PC-3 (cell line): ENCODE results near the gene PKDREJ. TPM values are rescaled to one million over a fixed set of nuclear protein-coding genes. Genes with fewer than 3 reads are reported as not detected.
"Not testable (repeated sequence)": the region's sequence is repeated elsewhere in the genome, so short reads cannot be mapped to it uniquely, and the experiment has no call there.

ENCODE experiments used
- ATAC-seq: fragments of 200-7000 bp; cut with Tn5 transposase; 2 replicates; pipeline ENCODE4 v1.9.1; 2020; ENCODE audit warnings: mild to moderate bottlenecking, moderate library complexity
- Bru-seq: library from RNA; stranded (reverse); fragments of 400-500 nt; gene quantifications from one replicate; lab custom pipeline; 2021; lab: Mats Ljungman, UMichigan
- BruChase-seq, 2 experiments: library from RNA; stranded (reverse); fragments of 400-500 nt; gene quantifications; one replicate each; lab custom pipeline; 2021; lab: Mats Ljungman, UMichigan
- BruUV-seq: library from RNA; stranded (reverse); fragments of 400-500 nt; replicated peaks from 2 replicates; lab custom pipeline; 2021; lab: Mats Ljungman, UMichigan
- CTCF ChIA-PET: fragments of 300-600 bp; sonication (Branson Sonifier 250); formaldehyde crosslinking; loops from one replicate; lab custom pipeline; 2022; ENCODE audit warnings: antibody characterized with exemption; lab: Charles Lee
- POLR2A ChIA-PET: fragments of 300-600 bp; sonication (Branson Sonifier 250); formaldehyde crosslinking; loops from one replicate; lab custom pipeline; 2022; ENCODE audit warnings: antibody characterized with exemption; ENCODE audit not compliant: unreplicated experiment; lab: Charles Lee
- DNase-seq: peaks from one replicate; pipeline ENCODE4 v3.0.0-alpha.2; 2015
- H2AFZ ChIP-seq: fragments of 300-600 bp; sonication (generic); 2 replicates; pipeline ENCODE4 v1.6.0; 2016; ENCODE audit warnings: antibody characterized with exemption, low read length
- H3F3A ChIP-seq: fragments of 300-600 bp; sonication (generic); one replicate; pipeline ENCODE4 v1.6.0; 2017; ENCODE audit warnings: antibody characterized with exemption, low read length, control low read depth, mild to moderate bottlenecking; ENCODE audit not compliant: unreplicated experiment
- H3K27ac ChIP-seq: fragments of 300-600 bp; sonication (generic); 2 replicates; pipeline ENCODE4 v1.5.1; 2016; ENCODE audit warnings: mild to moderate bottlenecking, low read length
- H3K27me3 ChIP-seq: fragments of 300-600 bp; sonication (generic); 2 replicates; pipeline ENCODE4 v1.6.1; 2016; ENCODE audit warnings: low read length, mixed read lengths
- H3K36me3 ChIP-seq: fragments of 300-600 bp; sonication (generic); 2 replicates; pipeline ENCODE4 v1.6.1; 2016; ENCODE audit warnings: low read depth, mixed run types, low read length, mixed read lengths
- H3K4me1 ChIP-seq: fragments of 300-600 bp; sonication (generic); 2 replicates; pipeline ENCODE4 v1.5.1; 2016; ENCODE audit warnings: low read length; ENCODE audit not compliant: insufficient read depth
- H3K4me2 ChIP-seq: fragments of 300-600 bp; sonication (generic); 2 replicates; pipeline ENCODE4 v1.6.0; 2016; ENCODE audit warnings: low read length
- H3K4me3 ChIP-seq: fragments of 300-600 bp; sonication (generic); 2 replicates; pipeline ENCODE4 v1.5.1; 2016; ENCODE audit warnings: mild to moderate bottlenecking, low read length, mixed read lengths
- H3K79me2 ChIP-seq: fragments of 300-600 bp; sonication (generic); 2 replicates; pipeline ENCODE4 v1.6.1; 2017; ENCODE audit warnings: low read length, mixed read lengths
- H3K9ac ChIP-seq: fragments of 300-600 bp; sonication (generic); 2 replicates; pipeline ENCODE4 v1.6.0; 2016; ENCODE audit warnings: mild to moderate bottlenecking, low read length
- H3K9me2 ChIP-seq: fragments of 300-600 bp; sonication (generic); replicated peaks from 2 replicates; pipeline ENCODE4 v1.6.1; 2016; ENCODE audit warnings: mixed run types, low read length, mixed read lengths
- H3K9me3 ChIP-seq: fragments of 300-600 bp; sonication (generic); 2 replicates; pipeline ENCODE4 v1.6.1; 2016; ENCODE audit warnings: low read length, mixed read lengths
- H4K20me1 ChIP-seq: fragments of 300-600 bp; sonication (generic); 2 replicates; pipeline ENCODE4 v1.6.1; 2016; ENCODE audit warnings: low read length, mixed read lengths
- CTCF ChIP-seq: fragments of 300-600 bp; sonication (generic); conservative IDR thresholded peaks from 2 replicates; pipeline ENCODE4 v1.5.1; 2017; ENCODE audit warnings: antibody characterized with exemption, low read depth, mild to moderate bottlenecking, low read length
- EZH2 ChIP-seq: fragments of 300-600 bp; sonication (generic); IDR thresholded peaks from one replicate; pipeline ENCODE4 v1.6.1; 2017; ENCODE audit warnings: antibody characterized with exemption, mild to moderate bottlenecking, low read length; ENCODE audit not compliant: unreplicated experiment
- EZH2phosphoT487 ChIP-seq: fragments of 300-600 bp; sonication (generic); IDR thresholded peaks from 2 replicates; pipeline ENCODE4 v1.6.1; 2018; ENCODE audit warnings: mild to moderate bottlenecking, antibody characterized with exemption, low read length, borderline replicate concordance
- intact Hi-C: fragments of 100-400 bp; cut with micrococcal nuclease; formaldehyde crosslinking; loops from 2 replicates; pipeline ENCODE4 v1.9.0; 2023
- long read RNA-seq: library from polyadenylated mRNA; unstranded; transcript quantifications from one replicate; pipeline ENCODE4 v2.0.0, GENCODE V29; 2021; ENCODE audit not compliant: unreplicated experiment
- total RNA-seq: library from RNA; depleted of rRNA; stranded (reverse); fragments of >200 nt; gene quantifications from 2 replicates; pipeline ENCODE4 v1.2.3, GENCODE V29; 2014; rRNA removed

PKDREJ gene
- total RNA-seq (not detected in 2 replicates), Bru-seq, nascent RNA (not detected), BruChase-seq, experiment 1, labeled RNA remaining after a 6-hour chase (percentile 8 among the genes with signal in this experiment), BruChase-seq, experiment 2, labeled RNA remaining after a 2-hour chase (percentile 18 among the genes with signal in this experiment)
- long read RNA-seq = 0 reads

GRCh38 chr22:46263216-46263590 lies at the start of gene PKDREJ:
PKDREJ (minus strand) TSS chr22:46263343; CDS start chr22:46263322, 21 bp downstream.
- BruUV-seq = no TSS peak
- Histone ChIP-seq H3K36me3 (no peaks in the 10 kb centered on the region), H3K27me3 (no peaks in the 10 kb centered on the region), H2AFZ (no peak within 1 kb of the TSS), H3K4me3 (no peak within 1 kb of the TSS), H3K79me2 (peaks cover 3% of the 10 kb centered on the region), H3K9ac (no peak within 1 kb of the TSS), H3K9me2 (no peaks in the 10 kb centered on the region), H3K9me3 (no peaks in the 10 kb centered on the region), H3K4me1 (no peaks in the 10 kb centered on the region), H3K27ac (no peak within 1 kb of the TSS), H3K4me2 (no peak within 1 kb of the TSS), H4K20me1 (no peaks in the 10 kb centered on the region), H3F3A (no peaks in the 10 kb centered on the region)
- DNase-seq = no peak
- POLR2A ChIA-PET = no interaction called here
- intact Hi-C loops = no loop called here
- TF ChIP-seq EZH2phosphoT487 (no peak), EZH2 (no peak), CTCF (no peak)
- no peak for ATAC-seq
- CTCF ChIA-PET = no interaction called here

- H3K27ac ChIP-seq, H3K4me1 ChIP-seq, CTCF ChIA-PET, H4K20me1 ChIP-seq, H2AFZ ChIP-seq, ATAC-seq, H3K9ac ChIP-seq, POLR2A ChIA-PET, H3K9me3 ChIP-seq, BruUV-seq, H3K9me2 ChIP-seq, DNase-seq, H3K4me3 ChIP-seq, H3K4me2 ChIP-seq, H3K27me3 ChIP-seq, H3F3A ChIP-seq: not testable (repeated sequence)
- H3K79me2 ChIP-seq = peaks cover 14% of the 10 kb centered on the region; the same call in 1 of the 2 replicates
- peaks cover 38% of the 10 kb centered on the region for H3K36me3 ChIP-seq
- intact Hi-C loops = loop anchor here (10.0 kb wide), 1 partner anchor 318 kb away; no protein-coding TSS in a partner anchor
These were observed 49.7 kb upstream of the PKDREJ start for GRCh38 chr22:46312848-46313247.

- no peak overlapping the region for H3K4me2 ChIP-seq
- BruUV-seq = no TSS peak
- H3K27ac ChIP-seq = no peak overlapping the region
- no peaks in the 10 kb centered on the region for H3K27me3 ChIP-seq
- intact Hi-C loops = loop anchor here (10.0 kb wide), 1 partner anchor 317 kb away; no protein-coding TSS in a partner anchor
- H3K9ac ChIP-seq = no peak overlapping the region
- TF ChIP-seq EZH2 (no peak), CTCF (no peak), EZH2phosphoT487 (no peak)
- no peaks in the 10 kb centered on the region for H3F3A ChIP-seq
- DNase-seq (no peak), ATAC-seq (no peak)
- no peaks in the 10 kb centered on the region for H4K20me1 ChIP-seq
- no peaks in the 10 kb centered on the region for H3K4me1 ChIP-seq
- H2AFZ ChIP-seq = no peak overlapping the region
- H3K9me2 ChIP-seq = no peaks in the 10 kb centered on the region
- ChIA-PET CTCF (no interaction called here), POLR2A (no interaction called here)
- no peak overlapping the region for H3K4me3 ChIP-seq
- H3K9me3 ChIP-seq = no peaks in the 10 kb centered on the region
- H3K36me3 ChIP-seq = peaks cover 31% of the 10 kb centered on the region
- H3K79me2 ChIP-seq = peaks cover 22% of the 10 kb centered on the region
These were observed 48.9 kb upstream of the PKDREJ start for GRCh38 chr22:46312056-46312455.
